A673 (cell line): Measurements from ENCODE around the gene TCAF1.

ENCODE experiments used
- EZH2 ChIP-seq: fragments of 200-600 bp; sonication (generic); IDR thresholded peaks from 2 replicates; pipeline ENCODE4 v1.6.1; 2017; ENCODE audit warnings: borderline replicate concordance, low read depth, mild to moderate bottlenecking, mixed read lengths, antibody characterized with exemption, low read length; ENCODE audit not compliant: poor library complexity, severe bottlenecking
- TF ChIP-seq, protein P1 (sequence below): fragments of 300-800, 200-600 bp; sonication (generic); conservative IDR thresholded peaks from 2 replicates; pipeline ENCODE4 v1.5.1; 2017; ENCODE audit warnings: low read depth, mild to moderate bottlenecking, antibody characterized with exemption, low read length, moderate library complexity, mixed read lengths

GRCh38 chr7:143884241-143884968 is 17.6 kb downstream of the TCAF1 start:
- TF ChIP-seq, protein P1, sequence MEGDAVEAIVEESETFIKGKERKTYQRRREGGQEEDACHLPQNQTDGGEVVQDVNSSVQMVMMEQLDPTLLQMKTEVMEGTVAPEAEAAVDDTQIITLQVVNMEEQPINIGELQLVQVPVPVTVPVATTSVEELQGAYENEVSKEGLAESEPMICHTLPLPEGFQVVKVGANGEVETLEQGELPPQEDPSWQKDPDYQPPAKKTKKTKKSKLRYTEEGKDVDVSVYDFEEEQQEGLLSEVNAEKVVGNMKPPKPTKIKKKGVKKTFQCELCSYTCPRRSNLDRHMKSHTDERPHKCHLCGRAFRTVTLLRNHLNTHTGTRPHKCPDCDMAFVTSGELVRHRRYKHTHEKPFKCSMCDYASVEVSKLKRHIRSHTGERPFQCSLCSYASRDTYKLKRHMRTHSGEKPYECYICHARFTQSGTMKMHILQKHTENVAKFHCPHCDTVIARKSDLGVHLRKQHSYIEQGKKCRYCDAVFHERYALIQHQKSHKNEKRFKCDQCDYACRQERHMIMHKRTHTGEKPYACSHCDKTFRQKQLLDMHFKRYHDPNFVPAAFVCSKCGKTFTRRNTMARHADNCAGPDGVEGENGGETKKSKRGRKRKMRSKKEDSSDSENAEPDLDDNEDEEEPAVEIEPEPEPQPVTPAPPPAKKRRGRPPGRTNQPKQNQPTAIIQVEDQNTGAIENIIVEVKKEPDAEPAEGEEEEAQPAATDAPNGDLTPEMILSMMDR: no peak
- TF ChIP-seq EZH2: no peak
